ENCODE data around the gene CREB3L1. TPM values are rescaled to one million over a fixed set of nuclear protein-coding genes. Genes with fewer than 3 reads are reported as not detected.
A peak's percentile ranks its signal among the peaks of the same experiment; 100 is the strongest.

CREB3L1 gene
- total and polyA plus RNA-seq, 5 donors from 2014 or later: not detected

DNA sequence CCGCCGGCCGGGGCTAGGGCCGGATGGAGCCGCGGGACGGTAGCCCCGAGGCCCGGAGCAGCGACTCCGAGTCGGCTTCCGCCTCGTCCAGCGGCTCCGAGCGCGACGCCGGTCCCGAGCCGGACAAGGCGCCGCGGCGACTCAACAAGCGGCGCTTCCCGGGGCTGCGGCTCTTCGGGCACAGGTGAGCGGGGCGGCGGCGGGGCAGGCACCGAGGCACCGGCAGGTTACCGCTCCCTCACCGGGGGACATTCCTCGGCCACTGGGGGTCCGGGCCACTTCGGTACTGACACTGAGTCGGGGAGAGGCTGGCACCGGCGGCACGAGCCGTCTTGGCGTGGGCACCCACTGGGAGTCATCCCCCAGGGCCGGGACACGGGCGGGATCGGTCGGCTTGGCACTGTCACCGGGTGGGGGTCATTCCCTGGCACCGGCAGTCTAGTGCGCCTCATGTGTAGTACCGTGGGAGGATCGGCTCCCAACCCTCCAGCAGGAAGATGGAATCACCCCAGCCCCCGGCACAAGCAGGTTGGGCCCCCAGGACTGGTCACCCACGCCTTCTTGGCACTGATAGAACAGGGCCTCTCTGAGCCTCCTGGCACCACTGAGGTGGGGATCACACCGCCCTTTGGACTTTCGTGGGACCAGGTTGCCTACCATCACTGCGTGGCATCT is 70.3 kb downstream of the CREB3L1 start:
- Histone ChIP-seq H3K4me3 (ENCODE audit: low read depth, low read length) (peak overlapping the region; percentile 92), H3K4me1 (ENCODE audit: control insufficient read depth, insufficient read depth, low read length, poor library complexity, severe bottlenecking) (peaks cover 72% of the 10 kb centered on the region)
- peaks cover 25% of the 10 kb centered on the region for H3K27me3 Mint-ChIP-seq

GRCh38 chr11:46348566-46349401 is 71.3 kb downstream of the CREB3L1 start:
- Mint-ChIP-seq H3K9me3 (peaks cover 0 to 2% (median 0%) of the 10 kb centered on the region in 7 donors), H3K36me3 (peaks cover 13% of the 10 kb centered on the region), H3K27ac (peak overlapping the region; percentile 88 to 97 (median 92)), H3K4me1 (peaks cover 7 to 83% (median 52%) of the 10 kb centered on the region in 4 donors), H3K27me3 (peaks cover 17% of the 10 kb centered on the region), H3K4me3 (peak overlapping the region; percentile 92 to 99 (median 96))
- Histone ChIP-seq H3K27ac (ENCODE audit: insufficient read depth, low read length, poor library complexity, severe bottlenecking) (peak overlapping the region; percentile 73), H3K4me1 (ENCODE audit: control insufficient read depth, insufficient read depth, low read length, poor library complexity, severe bottlenecking) (peaks cover 82% of the 10 kb centered on the region), H3K9me3 (ENCODE audit: control insufficient read depth in 2 of 2, low read length in 2 of 2) (no peaks in the 10 kb centered on the region), H3K27me3 (ENCODE audit: control insufficient read depth, insufficient read depth, low read length) (no peaks in the 10 kb centered on the region), H3K36me3 (ENCODE audit: control insufficient read depth, insufficient read depth, low read length) (peaks cover 9% of the 10 kb centered on the region), H3K4me3 (ENCODE audit: low read depth, low read length) (peak overlapping the region; percentile 92)
- DNase-seq: peak; percentile 34 to 87 (median 53)
- ATAC-seq (ENCODE audit: low read depth in 2 of 2): peak; percentile 25 to 32

More for the DNA sequence above, 70.3 kb downstream of the CREB3L1 start:
- peaks cover 12% of the 10 kb centered on the region for H3K36me3 Mint-ChIP-seq
- Histone ChIP-seq H3K27me3 (ENCODE audit: control insufficient read depth, insufficient read depth, low read length) (no peaks in the 10 kb centered on the region), H3K36me3 (ENCODE audit: control insufficient read depth, insufficient read depth, low read length) (peaks cover 7% of the 10 kb centered on the region), H3K27ac (ENCODE audit: insufficient read depth, low read length, poor library complexity, severe bottlenecking) (peak overlapping the region; percentile 73), H3K9me3 (ENCODE audit: control insufficient read depth in 2 of 2, low read length in 2 of 2) (no peaks in the 10 kb centered on the region)
- DNase-seq (no peak), ATAC-seq (ENCODE audit: low read depth in 2 of 2) (no peak)
- H3K27ac Mint-ChIP-seq: peak overlapping the region; percentile 88 to 97 (median 92)
- peaks cover 3 to 83% (median 55%) of the 10 kb centered on the region in 4 donors for H3K4me1 Mint-ChIP-seq
- peak overlapping the region; percentile 92 to 99 (median 96) for H3K4me3 Mint-ChIP-seq
- peaks cover 0 to 2% (median 0%) of the 10 kb centered on the region in 7 donors for H3K9me3 Mint-ChIP-seq

DNA sequence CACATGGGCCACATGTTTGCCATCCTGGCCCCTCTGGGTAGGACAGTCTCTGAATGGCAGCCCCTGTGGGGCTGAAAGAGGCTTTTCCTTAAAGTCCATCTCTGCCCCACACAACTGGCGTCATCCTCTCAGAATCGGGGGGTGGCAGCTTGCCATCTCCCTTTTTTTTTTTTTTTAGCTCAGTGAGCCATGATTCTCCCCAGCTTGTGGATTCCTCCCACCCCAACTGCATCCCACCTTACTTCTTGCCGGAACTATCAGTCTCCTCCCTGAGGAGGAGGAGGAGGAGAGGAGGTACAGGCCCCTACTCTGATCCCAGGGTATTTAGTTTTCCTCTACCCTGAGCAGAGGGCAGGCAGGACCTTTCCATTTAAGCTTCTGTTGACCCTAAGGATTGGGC is 73.2 kb downstream of the CREB3L1 start:
- ATAC-seq (ENCODE audit: low read depth in 2 of 2) (no peak), DNase-seq (no peak)
- peaks cover 17% of the 10 kb centered on the region for H3K27me3 Mint-ChIP-seq
- peaks cover 18% of the 10 kb centered on the region for H3K36me3 Mint-ChIP-seq
- no peak overlapping the region for H3K4me3 ChIP-seq (ENCODE audit: low read depth, low read length)
- peaks cover 7 to 80% (median 44%) of the 10 kb centered on the region in 4 donors for H3K4me1 Mint-ChIP-seq
- no peaks in the 10 kb centered on the region for H3K9me3 ChIP-seq (ENCODE audit: control insufficient read depth in 2 of 2, low read length in 2 of 2)
- peaks cover 15% of the 10 kb centered on the region for H3K36me3 ChIP-seq (ENCODE audit: control insufficient read depth, insufficient read depth, low read length)
- H3K4me1 ChIP-seq (ENCODE audit: control insufficient read depth, insufficient read depth, low read length, poor library complexity, severe bottlenecking): peaks cover 86% of the 10 kb centered on the region
- peak overlapping the region; percentile 61 for H3K27ac ChIP-seq (ENCODE audit: insufficient read depth, low read length, poor library complexity, severe bottlenecking)
- peak overlapping the region; percentile 81 to 97 (median 88) for H3K27ac Mint-ChIP-seq
- H3K4me3 Mint-ChIP-seq: peak overlapping the region in 3 of 4 donors; percentile 80 to 95 (median 87)
- no peaks in the 10 kb centered on the region for H3K27me3 ChIP-seq (ENCODE audit: control insufficient read depth, insufficient read depth, low read length)
- H3K9me3 Mint-ChIP-seq: no peaks in the 10 kb centered on the region

DNA sequence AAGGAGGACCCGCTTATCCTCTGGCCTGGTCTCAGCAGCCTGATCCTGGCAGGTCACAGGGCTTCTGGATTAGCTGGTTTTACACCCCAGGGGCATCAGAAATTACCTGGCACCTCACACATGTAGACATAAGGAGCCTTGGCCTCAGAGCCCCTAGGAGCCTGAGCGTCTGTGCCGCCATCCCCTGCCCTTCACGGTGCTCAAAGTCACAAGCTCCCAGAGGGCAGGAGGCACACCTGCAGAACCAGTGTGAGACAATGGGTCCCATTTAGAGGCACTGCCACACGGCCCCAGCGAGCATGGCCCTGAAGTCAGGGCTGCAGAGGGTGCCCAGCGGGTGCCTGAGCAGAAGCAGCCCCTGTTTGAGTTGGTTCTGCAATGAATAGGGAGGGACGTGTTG is 73.7 kb downstream of the CREB3L1 start:
- Histone ChIP-seq H3K4me1 (ENCODE audit: control insufficient read depth, insufficient read depth, low read length, poor library complexity, severe bottlenecking) (peaks cover 85% of the 10 kb centered on the region), H3K27me3 (ENCODE audit: control insufficient read depth, insufficient read depth, low read length) (no peaks in the 10 kb centered on the region), H3K27ac (ENCODE audit: insufficient read depth, low read length, poor library complexity, severe bottlenecking) (peak overlapping the region; percentile 75), H3K4me3 (ENCODE audit: low read depth, low read length) (peak overlapping the region; percentile 65), H3K9me3 (ENCODE audit: control insufficient read depth in 2 of 2, low read length in 2 of 2) (no peaks in the 10 kb centered on the region), H3K36me3 (ENCODE audit: control insufficient read depth, insufficient read depth, low read length) (peaks cover 15% of the 10 kb centered on the region)
- H3K36me3 Mint-ChIP-seq: peaks cover 18% of the 10 kb centered on the region
- ATAC-seq (ENCODE audit: low read depth in 2 of 2) (no peak), DNase-seq (no peak)
- H3K27ac Mint-ChIP-seq: peak overlapping the region; percentile 81 to 97 (median 87)
- H3K9me3 Mint-ChIP-seq: no peaks in the 10 kb centered on the region
- H3K4me1 Mint-ChIP-seq: peaks cover 7 to 79% (median 45%) of the 10 kb centered on the region in 4 donors
- peak overlapping the region; percentile 80 to 95 (median 89) for H3K4me3 Mint-ChIP-seq
- peaks cover 17% of the 10 kb centered on the region for H3K27me3 Mint-ChIP-seq

GRCh38 chr11:46351606-46352005 is 74.1 kb downstream of the CREB3L1 start:
- ATAC-seq (ENCODE audit: low read depth in 2 of 2): no peak
- peaks cover 15% of the 10 kb centered on the region for H3K27me3 Mint-ChIP-seq
- peak overlapping the region; percentile 65 for H3K4me3 ChIP-seq (ENCODE audit: low read depth, low read length)

DNA sequence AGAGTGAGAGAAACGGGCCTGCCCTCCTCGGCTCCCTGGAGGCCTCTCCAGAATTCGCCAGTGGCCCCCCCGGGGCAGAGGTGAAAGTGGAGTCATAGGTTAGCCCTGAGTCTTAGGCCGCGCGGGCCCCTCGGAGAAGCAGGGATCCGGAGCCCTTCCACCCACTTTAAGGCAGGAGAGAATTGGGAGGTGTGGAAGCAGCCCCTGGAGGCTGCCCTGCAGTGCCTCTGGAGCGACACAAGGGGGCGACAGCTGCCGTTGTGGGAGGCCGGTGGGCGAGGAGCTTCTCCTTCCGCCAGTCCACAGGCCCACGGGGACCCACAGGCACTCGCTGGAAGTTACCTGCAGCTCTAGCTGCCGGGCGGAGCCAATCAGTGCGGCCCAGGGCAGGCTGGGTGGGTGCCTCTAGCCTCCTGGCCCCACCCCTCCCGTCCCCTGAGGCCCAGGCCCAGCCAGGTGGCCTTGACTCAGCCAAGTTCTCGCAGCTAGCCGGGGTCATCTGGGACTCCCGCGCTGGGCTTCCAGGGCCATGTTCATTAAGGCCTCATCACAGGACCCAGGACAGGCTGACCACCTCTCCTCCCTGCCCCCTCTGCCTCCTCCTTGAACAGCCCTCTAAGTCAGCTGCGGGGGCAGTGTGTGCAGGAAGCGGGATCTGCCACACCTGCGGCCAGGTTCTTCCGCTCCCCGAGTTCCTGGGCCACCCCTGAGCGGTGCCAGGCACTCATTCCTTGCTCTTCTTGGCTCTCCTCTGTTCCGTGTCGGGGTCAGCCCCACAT is 74.8 kb downstream of the CREB3L1 start:
- peak; percentile 52 to 60 for ATAC-seq (ENCODE audit: low read depth in 2 of 2)
- DNase-seq: peak; percentile 71 to 86 (median 73)
- peaks cover 15 to 81% (median 47%) of the 10 kb centered on the region in 4 donors for H3K4me1 Mint-ChIP-seq
- no peaks in the 10 kb centered on the region for H3K9me3 Mint-ChIP-seq
- peaks cover 11% of the 10 kb centered on the region for H3K27me3 Mint-ChIP-seq
- peak overlapping the region; percentile 87 to 97 (median 95) for H3K27ac Mint-ChIP-seq
- Histone ChIP-seq H3K4me1 (ENCODE audit: control insufficient read depth, insufficient read depth, low read length, poor library complexity, severe bottlenecking) (peaks cover 86% of the 10 kb centered on the region), H3K27ac (ENCODE audit: insufficient read depth, low read length, poor library complexity, severe bottlenecking) (peak overlapping the region; percentile 75), H3K27me3 (ENCODE audit: control insufficient read depth, insufficient read depth, low read length) (no peaks in the 10 kb centered on the region), H3K4me3 (ENCODE audit: low read depth, low read length) (peak overlapping the region; percentile 65), H3K9me3 (ENCODE audit: control insufficient read depth in 2 of 2, low read length in 2 of 2) (no peaks in the 10 kb centered on the region), H3K36me3 (ENCODE audit: control insufficient read depth, insufficient read depth, low read length) (peaks cover 21% of the 10 kb centered on the region)
- peak overlapping the region; percentile 80 to 95 (median 89) for H3K4me3 Mint-ChIP-seq
- peaks cover 22% of the 10 kb centered on the region for H3K36me3 Mint-ChIP-seq

More at GRCh38 chr11:46351606-46352005, 74.1 kb downstream of the CREB3L1 start:
- H3K9me3 ChIP-seq (ENCODE audit: control insufficient read depth in 2 of 2, low read length in 2 of 2): no peaks in the 10 kb centered on the region
- H3K36me3 ChIP-seq (ENCODE audit: control insufficient read depth, insufficient read depth, low read length): peaks cover 17% of the 10 kb centered on the region
- no peaks in the 10 kb centered on the region for H3K27me3 ChIP-seq (ENCODE audit: control insufficient read depth, insufficient read depth, low read length)
- peaks cover 11 to 79% (median 46%) of the 10 kb centered on the region in 4 donors for H3K4me1 Mint-ChIP-seq
- peak overlapping the region; percentile 80 to 95 (median 89) for H3K4me3 Mint-ChIP-seq
- DNase-seq: no peak
- peak overlapping the region; percentile 81 to 97 (median 87) for H3K27ac Mint-ChIP-seq
- H3K27ac ChIP-seq (ENCODE audit: insufficient read depth, low read length, poor library complexity, severe bottlenecking): peak overlapping the region; percentile 75
- peaks cover 22% of the 10 kb centered on the region for H3K36me3 Mint-ChIP-seq
- peaks cover 84% of the 10 kb centered on the region for H3K4me1 ChIP-seq (ENCODE audit: control insufficient read depth, insufficient read depth, low read length, poor library complexity, severe bottlenecking)
- no peaks in the 10 kb centered on the region for H3K9me3 Mint-ChIP-seq

- Histone ChIP-seq H3K27ac (ENCODE audit: insufficient read depth, low read length, poor library complexity, severe bottlenecking) (peak overlapping the region; percentile 75), H3K27me3 (ENCODE audit: control insufficient read depth, insufficient read depth, low read length) (no peaks in the 10 kb centered on the region), H3K9me3 (ENCODE audit: control insufficient read depth in 2 of 2, low read length in 2 of 2) (no peaks in the 10 kb centered on the region), H3K4me3 (ENCODE audit: low read depth, low read length) (peak overlapping the region; percentile 53), H3K4me1 (ENCODE audit: control insufficient read depth, insufficient read depth, low read length, poor library complexity, severe bottlenecking) (peaks cover 92% of the 10 kb centered on the region), H3K36me3 (ENCODE audit: control insufficient read depth, insufficient read depth, low read length) (peaks cover 21% of the 10 kb centered on the region)
- no peak for DNase-seq
- Mint-ChIP-seq H3K4me1 (peaks cover 19 to 94% (median 53%) of the 10 kb centered on the region in 4 donors), H3K4me3 (peak overlapping the region; percentile 80 to 93 (median 89)), H3K27me3 (peaks cover 4% of the 10 kb centered on the region), H3K9me3 (no peaks in the 10 kb centered on the region), H3K27ac (peak overlapping the region; percentile 87 to 97 (median 95)), H3K36me3 (peaks cover 22% of the 10 kb centered on the region)
- ATAC-seq (ENCODE audit: low read depth in 2 of 2): no peak
Observed at GRCh38 chr11:46353698-46354097, 76.2 kb downstream of the CREB3L1 start.
